ENCODE results near the gene MTX1. TPM values are rescaled to one million over a fixed set of nuclear protein-coding genes. Genes with fewer than 3 reads are reported as not detected.

The MTX1 gene
- total and polyA plus RNA-seq, 9 of the 15 experiments (the other 6 are each of a cell fraction or from before 2014, with no cell fraction given): 29.1 to 98.4 (median 66.9) TPM

GRCh38 chr1:155209312-155209721, 822 bp downstream of the MTX1 start (continued):
- TF ChIP-seq CUX1 (CRISPR knock-in tag; IDR thresholded peaks at IDR 0.05) (no peak), SRF (CRISPR knock-in tag; IDR thresholded peaks at IDR 0.05) (0 out of 4 replicates have a peak, but pooled peaks of 1 of the 2 experiments have one; percentile 26), MXD1 (CRISPR knock-in tag; IDR thresholded peaks at IDR 0.05; ENCODE audit: borderline replicate concordance, poor library complexity, severe bottlenecking) (no peak), GTF3C2 (IDR thresholded peaks at IDR 0.05; ENCODE audit: borderline replicate concordance, extremely low read depth, insufficient read length) (no peak), PREB (CRISPR knock-in tag; IDR thresholded peaks at IDR 0.05) (no peak), HOXB6 (CRISPR knock-in tag; IDR thresholded peaks at IDR 0.05; ENCODE audit: borderline replicate concordance) (no peak), RAD21 (CRISPR knock-in tag; conservative IDR thresholded peaks at IDR 0.05 in 1 of 2, IDR thresholded peaks at IDR 0.05 in 1 of 2) (no peak), TAF1 (IDR thresholded peaks at IDR 0.05; ENCODE audit: control insufficient read depth, extremely low read depth, insufficient read depth, low read length, severe bottlenecking) (no peak), ID3 (CRISPR knock-in tag; IDR thresholded peaks at IDR 0.05) (no peak), ID3 (tag; IDR thresholded peaks at IDR 0.05) (no peak), HSF4 (CRISPR knock-in tag; IDR thresholded peaks at IDR 0.05; ENCODE audit: borderline replicate concordance) (no peak), ZKSCAN3 (CRISPR knock-in tag; IDR thresholded peaks at IDR 0.05) (no peak), SIX5 (IDR thresholded peaks at IDR 0.05; ENCODE audit: borderline replicate concordance in 1 of 2, insufficient read depth in 1 of 2, low read depth in 1 of 2, low read length in 2 of 2) (0 out of 4 replicates have a peak, but pooled peaks of 1 of the 2 experiments have one; percentile 13), ZNF347 (CRISPR knock-in tag; IDR thresholded peaks at IDR 0.05; ENCODE audit: low read depth) (no peak), ARID2 (IDR thresholded peaks at IDR 0.05) (no peak), RBM17 (IDR thresholded peaks at IDR 0.05; ENCODE audit: borderline replicate concordance, low read depth, low read length) (no peak)

Measured in K562 (cell line).